Neural cell (in vitro differentiated cells): ENCODE measurements around the gene UMAD1.

Experiments used
- EZH2 ChIP-seq: fragments of 200-600, 300-800 bp; shearing (Covaris generic), sonication (generic); IDR thresholded peaks from 2 replicates; pipeline ENCODE4 v1.6.1; 2014; ENCODE audit warnings: antibody characterized with exemption, low read length, borderline replicate concordance, mild to moderate bottlenecking; ENCODE audit not compliant: insufficient read depth, poor library complexity, severe bottlenecking
- TF ChIP-seq, protein P1 (sequence below): fragments of 450-650 bp; IDR thresholded peaks from 2 replicates; pipeline ENCODE4 v1.5.1; 2014; ENCODE audit warnings: antibody characterized with exemption, mild to moderate bottlenecking, moderate library complexity; ENCODE audit not compliant: poor library complexity, severe bottlenecking

DNA sequence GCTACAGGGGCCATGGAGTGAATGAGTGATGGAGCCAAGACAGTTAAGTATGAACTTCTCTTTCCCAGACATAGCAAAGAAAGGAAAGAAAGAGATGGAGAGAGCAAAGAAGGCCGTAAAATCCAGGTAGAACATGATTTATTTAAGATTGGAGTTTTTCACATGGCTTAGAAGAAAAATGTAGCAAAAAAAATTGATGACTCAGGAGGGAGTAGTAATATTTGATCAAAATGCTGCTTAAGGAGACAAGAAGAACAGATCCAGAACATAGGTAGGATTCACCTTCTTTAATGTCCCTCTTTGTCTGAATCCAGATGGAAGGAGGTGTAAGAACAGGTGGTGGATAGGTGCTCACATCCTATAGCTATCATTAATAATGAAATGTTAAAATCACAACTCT lies 277.0 kb downstream of the UMAD1 start:
- TF ChIP-seq, protein P1, sequence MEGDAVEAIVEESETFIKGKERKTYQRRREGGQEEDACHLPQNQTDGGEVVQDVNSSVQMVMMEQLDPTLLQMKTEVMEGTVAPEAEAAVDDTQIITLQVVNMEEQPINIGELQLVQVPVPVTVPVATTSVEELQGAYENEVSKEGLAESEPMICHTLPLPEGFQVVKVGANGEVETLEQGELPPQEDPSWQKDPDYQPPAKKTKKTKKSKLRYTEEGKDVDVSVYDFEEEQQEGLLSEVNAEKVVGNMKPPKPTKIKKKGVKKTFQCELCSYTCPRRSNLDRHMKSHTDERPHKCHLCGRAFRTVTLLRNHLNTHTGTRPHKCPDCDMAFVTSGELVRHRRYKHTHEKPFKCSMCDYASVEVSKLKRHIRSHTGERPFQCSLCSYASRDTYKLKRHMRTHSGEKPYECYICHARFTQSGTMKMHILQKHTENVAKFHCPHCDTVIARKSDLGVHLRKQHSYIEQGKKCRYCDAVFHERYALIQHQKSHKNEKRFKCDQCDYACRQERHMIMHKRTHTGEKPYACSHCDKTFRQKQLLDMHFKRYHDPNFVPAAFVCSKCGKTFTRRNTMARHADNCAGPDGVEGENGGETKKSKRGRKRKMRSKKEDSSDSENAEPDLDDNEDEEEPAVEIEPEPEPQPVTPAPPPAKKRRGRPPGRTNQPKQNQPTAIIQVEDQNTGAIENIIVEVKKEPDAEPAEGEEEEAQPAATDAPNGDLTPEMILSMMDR = no peak
- no peak for TF ChIP-seq EZH2
